Ovary (tissue), 3 donors: Measurements from ENCODE around the gene TNFSF9.
"Not testable (repeated sequence)": the region's sequence is repeated elsewhere in the genome, so short reads cannot be mapped to it uniquely, and the experiment has no call there.

Source experiments
- CTCF ChIP-seq, 3 donors: fragments of 450-650 bp in 2 of 3; fragments of 200-600 bp in 1 of 3; IDR thresholded peaks; one replicate each; pipeline versions ENCODE4 v1.5.1 to v1.8.0; 2016 to 2022; ENCODE audit warnings: antibody characterized with exemption in 3 of 3, mild to moderate bottlenecking in 1 of 3
- POLR2A ChIP-seq: fragments of 450-650 bp; IDR thresholded peaks from one replicate; pipeline ENCODE4 v1.6.1; 2017; ENCODE audit warnings: antibody characterized with exemption, mild to moderate bottlenecking, moderate library complexity
- donor health status: DM: no; HTN: no; CAD: no.

GRCh38 chr19:6566727-6567126 lies 35.9 kb downstream of the TNFSF9 start:
- not testable (repeated sequence) for TF ChIP-seq CTCF (IDR thresholded peaks at IDR 0.05); POLR2A
